ENCODE measurements around the gene B9D1.

- TF ChIP-seq REST (IDR thresholded peaks at IDR 0.05; ENCODE audit: low read depth, low read length), result no peak
- TF ChIP-seq CTCF (IDR thresholded peaks at IDR 0.05), result no peak
- no peak for TF ChIP-seq NFIC (IDR thresholded peaks at IDR 0.05; ENCODE audit: borderline replicate concordance)
These were observed 11.6 kb upstream of the B9D1 start for GRCh38 chr17:19374136-19374535.

Measured in SK-N-SH (cell line).